Omental fat pad (tissue), 4 donors: ENCODE measurements around the gene EPHA1. TPM values are rescaled to one million over a fixed set of nuclear protein-coding genes. Genes with fewer than 3 reads are reported as not detected.

ENCODE experiments used
- ATAC-seq: fragments of 150-250 bp; one replicate; pipeline ENCODE4 v1.9.1; 2016; ENCODE audit warnings: mild to moderate bottlenecking, moderate library complexity; ENCODE audit not compliant: low FRiP score
- DNase-seq: peaks from one replicate; pipeline ENCODE4 v3.0.0-alpha.2; 2019; ENCODE audit warnings: low spot score
- total RNA-seq, 4 donors: library from RNA; depleted of rRNA; stranded (reverse); fragments of >200 nt; gene quantifications; one replicate each; pipeline ENCODE4 v1.1.0, GENCODE V29; 2016
- TF ChIP-seq, protein P1 (sequence below), 3 donors: fragments of 450-650 bp; IDR thresholded peaks; one replicate each; pipeline ENCODE4 v1.5.1; 2016 to 2017; ENCODE audit warnings: antibody characterized with exemption in 3 of 3, mild to moderate bottlenecking in 3 of 3, moderate library complexity in 2 of 3

EPHA1 gene
- total RNA-seq, 4 donors from 2014 or later: 0.13 to 0.46 TPM; not detected in 2

DNA sequence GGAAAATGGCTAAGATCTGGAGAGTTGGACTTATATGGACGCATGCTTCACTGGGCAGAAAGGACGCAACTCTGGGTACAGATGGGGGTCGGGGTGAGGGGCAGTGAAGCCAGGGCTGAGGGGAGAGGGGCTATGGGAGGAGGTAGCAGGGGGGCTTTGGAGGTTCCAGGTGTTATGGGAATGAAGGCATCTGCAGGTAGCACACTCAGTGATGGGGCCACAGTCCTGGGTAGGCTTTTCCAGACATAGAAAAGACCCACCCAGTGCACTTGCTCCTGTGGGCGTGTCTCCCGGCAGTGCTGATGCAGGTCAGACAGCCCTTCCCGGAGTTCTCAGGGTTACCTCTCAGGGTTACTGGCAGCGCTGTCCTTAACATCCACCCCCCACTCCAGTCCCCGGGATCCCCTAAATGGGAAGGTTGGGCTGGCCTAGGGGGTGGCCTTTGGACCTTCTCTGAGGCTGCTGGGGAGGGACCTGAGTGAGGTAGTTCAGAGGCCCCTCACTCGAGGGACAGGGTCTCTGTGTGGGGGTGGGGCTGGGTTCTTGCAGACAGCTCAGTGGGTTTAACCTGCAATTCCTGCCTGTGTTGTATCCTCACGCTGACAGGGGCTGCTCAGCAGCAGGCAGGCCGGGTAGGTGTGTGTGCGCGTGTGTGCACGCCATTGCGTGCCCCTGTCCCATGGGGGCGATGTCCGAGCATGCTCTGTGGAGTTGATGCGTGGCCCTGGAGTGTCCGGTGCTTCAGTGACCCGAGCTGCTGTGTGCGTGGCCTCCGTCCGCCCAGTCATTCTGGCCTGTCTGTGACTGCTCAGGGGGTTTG is 21.3 kb downstream of the EPHA1 start:
- TF ChIP-seq, protein P1, sequence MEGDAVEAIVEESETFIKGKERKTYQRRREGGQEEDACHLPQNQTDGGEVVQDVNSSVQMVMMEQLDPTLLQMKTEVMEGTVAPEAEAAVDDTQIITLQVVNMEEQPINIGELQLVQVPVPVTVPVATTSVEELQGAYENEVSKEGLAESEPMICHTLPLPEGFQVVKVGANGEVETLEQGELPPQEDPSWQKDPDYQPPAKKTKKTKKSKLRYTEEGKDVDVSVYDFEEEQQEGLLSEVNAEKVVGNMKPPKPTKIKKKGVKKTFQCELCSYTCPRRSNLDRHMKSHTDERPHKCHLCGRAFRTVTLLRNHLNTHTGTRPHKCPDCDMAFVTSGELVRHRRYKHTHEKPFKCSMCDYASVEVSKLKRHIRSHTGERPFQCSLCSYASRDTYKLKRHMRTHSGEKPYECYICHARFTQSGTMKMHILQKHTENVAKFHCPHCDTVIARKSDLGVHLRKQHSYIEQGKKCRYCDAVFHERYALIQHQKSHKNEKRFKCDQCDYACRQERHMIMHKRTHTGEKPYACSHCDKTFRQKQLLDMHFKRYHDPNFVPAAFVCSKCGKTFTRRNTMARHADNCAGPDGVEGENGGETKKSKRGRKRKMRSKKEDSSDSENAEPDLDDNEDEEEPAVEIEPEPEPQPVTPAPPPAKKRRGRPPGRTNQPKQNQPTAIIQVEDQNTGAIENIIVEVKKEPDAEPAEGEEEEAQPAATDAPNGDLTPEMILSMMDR (IDR thresholded peaks at IDR 0.05): no peak
- ATAC-seq (no peak), DNase-seq (peak; percentile 13)

DNA sequence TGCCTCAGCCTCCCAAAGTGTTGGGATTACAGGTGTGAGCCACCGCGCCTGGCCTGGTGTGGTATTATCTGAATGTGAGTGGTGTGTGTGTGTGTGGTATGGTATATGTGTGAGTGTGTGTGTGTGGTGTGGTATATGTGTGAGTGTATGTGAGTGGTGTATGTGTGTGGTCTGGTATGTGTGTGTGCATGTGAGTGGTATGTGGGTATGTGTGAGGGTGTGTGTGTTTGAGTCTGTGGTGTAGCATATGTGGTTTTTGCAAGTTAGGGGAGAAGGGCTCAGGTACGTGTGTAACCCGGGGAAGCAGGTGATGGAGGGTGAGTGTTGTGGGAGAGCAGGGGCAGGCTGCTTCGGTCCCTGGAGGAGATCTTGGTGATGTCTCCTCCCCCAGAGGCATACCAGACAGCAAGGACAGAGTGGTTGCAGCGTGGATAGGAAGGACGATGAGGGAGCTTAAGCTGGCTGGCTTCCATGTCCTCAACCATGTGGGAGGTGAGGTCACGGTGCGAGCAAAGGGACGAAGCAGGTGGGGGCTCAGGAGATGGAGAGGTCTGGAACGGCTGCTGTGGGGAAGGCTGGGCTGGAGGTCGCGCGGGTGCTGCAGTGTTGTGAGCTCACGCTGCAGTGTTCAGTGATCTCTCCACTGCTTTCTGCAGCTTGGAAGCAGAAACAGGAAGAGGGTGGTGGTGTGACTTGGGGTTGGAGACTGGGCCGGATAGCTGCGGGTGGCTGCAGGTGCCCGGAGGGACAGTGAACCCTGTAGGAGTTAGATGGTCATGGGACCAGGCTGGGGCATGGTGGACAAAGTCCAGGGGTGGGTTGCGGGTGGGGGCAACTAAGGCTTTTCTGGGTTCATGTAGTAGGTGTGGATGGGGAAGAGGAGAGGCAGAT is 22.5 kb downstream of the EPHA1 start:
- TF ChIP-seq, protein P1 (IDR thresholded peaks at IDR 0.05): no peak
- no peak for ATAC-seq
- DNase-seq: peak; percentile 19

DNA sequence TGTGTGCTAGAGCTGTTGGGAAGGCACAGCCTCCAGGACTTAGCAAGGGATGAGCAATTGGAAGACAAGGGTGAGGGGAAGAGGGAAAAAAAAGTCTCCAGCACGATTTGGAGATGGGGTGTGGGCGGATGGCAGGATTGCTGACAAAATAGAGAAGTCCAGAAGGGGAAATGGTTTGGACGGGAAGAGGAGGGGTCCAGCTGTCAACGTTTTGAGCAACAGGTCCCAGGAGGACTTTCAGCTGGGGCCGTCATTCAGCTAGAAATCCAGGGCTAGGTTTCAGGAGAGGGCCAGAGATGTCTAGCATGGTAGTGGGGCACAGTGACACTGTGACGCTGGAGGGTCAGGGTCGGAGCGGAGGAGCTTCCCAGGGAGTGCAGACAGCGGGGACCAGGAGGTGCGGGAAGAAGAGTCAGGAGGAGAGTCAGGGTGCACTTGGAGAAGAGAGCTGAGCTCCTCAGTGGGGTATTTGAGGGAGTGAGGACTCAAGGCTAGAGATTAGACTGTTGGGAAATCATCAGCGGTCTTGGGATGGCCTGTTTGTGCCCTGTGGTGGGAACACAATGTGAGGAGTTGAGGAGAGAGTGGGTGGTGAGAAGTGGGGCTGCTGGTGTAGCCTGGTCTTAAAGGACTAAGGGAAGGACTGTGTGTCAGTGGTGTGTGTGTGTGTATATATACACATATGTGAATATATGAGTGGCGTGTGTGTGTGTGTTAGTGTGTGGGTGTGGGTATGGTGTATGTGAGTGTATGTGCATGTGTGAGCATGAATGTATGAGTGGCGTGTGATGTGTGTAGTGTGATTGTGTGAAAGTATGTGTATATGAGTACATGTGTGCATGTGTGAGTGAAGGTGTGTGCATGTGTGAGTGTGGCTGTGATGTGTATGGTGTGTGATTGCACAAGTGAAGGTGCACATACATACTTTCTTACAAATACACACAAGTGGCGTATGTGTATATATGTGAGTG is 23.7 kb downstream of the EPHA1 start:
- TF ChIP-seq, protein P1 (IDR thresholded peaks at IDR 0.05): no peak
- ATAC-seq (no peak), DNase-seq (no peak)

DNA sequence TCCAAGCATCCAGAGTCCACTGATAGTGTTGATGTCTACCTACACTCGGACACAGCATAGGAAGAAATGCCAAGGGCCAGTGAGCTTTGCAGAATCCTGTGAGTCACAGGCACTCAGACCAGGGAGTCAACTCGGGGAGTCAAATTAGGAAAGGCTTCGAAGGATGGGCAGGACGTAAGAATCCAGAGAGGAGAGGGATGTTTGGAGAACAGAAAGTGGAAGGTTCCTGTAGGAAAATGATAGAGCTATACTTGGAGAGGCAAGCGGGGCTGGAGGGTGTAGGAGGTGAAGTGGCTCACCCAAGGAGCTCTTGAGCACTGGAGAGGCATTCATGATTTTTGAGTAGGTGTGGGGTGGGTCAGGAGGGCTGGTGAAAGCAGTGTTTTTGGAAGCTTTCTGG is 24.5 kb downstream of the EPHA1 start:
- no peak for DNase-seq
- ATAC-seq: no peak
- TF ChIP-seq, protein P1 (IDR thresholded peaks at IDR 0.05): no peak

DNA sequence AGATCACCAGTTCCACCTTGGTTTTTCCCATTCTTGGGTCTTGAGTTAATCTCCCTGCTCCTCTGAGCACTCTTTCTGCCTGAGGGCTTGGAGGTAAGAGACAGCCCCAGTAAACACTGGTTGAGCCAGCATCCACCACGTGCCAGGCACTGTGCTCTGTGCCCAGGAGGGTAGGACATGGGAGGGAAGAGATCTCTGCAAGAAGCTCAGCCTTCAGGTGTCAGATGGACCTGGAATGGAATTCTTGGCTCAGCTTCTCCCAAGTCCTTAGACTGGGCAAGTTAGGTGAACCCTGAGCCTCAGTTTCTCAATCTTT is 25.1 kb downstream of the EPHA1 start:
- ATAC-seq: no peak
- DNase-seq: no peak
- TF ChIP-seq, protein P1 (IDR thresholded peaks at IDR 0.05): no peak

DNA sequence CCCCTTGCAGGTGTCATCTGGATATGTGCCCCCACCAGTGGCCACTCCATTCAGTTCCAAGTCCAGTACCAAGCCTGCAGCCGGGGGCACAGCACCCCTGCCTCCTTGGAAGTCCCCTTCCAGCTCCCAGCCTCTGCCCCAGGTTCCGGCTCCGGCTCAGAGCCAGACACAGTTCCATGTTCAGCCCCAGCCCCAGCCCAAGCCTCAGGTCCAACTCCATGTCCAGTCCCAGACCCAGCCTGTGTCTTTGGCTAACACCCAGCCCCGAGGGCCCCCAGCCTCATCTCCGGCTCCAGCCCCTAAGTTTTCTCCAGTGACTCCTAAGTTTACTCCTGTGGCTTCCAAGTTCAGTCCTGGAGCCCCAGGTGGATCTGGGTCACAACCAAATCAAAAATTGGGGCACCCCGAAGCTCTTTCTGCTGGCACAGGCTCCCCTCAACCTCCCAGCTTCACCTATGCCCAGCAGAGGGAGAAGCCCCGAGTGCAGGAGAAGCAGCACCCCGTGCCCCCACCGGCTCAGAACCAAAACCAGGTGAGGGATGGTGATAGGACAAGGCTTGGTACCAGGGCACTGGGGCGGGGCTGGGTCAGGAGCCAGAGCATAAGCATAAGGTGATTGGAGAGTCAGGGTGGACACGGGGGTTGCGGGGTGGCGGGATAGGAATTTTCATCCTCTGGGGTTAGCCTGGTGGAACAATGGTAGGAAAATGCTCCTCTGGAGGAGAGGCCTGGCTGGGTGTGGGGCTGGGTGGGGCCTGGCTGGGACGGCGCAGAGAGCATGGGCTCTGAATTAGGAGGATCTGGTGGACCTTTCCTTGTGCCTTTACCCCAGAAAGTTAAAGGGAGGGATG is 25.6 kb downstream of the EPHA1 start:
- TF ChIP-seq, protein P1 (IDR thresholded peaks at IDR 0.05): no peak
- ATAC-seq: no peak
- DNase-seq: no peak
